ENCODE measurements around the gene BBC3. TPM values are rescaled to one million over a fixed set of nuclear protein-coding genes. Genes with fewer than 3 reads are reported as not detected.
"Not testable (repeated sequence)": the region's sequence is repeated elsewhere in the genome, so short reads cannot be mapped to it uniquely, and the experiment has no call there.

Gene BBC3
- total RNA-seq, 4 donors from 2014 or later, result 3.4 to 7.6 (median 4.2) TPM

DNA sequence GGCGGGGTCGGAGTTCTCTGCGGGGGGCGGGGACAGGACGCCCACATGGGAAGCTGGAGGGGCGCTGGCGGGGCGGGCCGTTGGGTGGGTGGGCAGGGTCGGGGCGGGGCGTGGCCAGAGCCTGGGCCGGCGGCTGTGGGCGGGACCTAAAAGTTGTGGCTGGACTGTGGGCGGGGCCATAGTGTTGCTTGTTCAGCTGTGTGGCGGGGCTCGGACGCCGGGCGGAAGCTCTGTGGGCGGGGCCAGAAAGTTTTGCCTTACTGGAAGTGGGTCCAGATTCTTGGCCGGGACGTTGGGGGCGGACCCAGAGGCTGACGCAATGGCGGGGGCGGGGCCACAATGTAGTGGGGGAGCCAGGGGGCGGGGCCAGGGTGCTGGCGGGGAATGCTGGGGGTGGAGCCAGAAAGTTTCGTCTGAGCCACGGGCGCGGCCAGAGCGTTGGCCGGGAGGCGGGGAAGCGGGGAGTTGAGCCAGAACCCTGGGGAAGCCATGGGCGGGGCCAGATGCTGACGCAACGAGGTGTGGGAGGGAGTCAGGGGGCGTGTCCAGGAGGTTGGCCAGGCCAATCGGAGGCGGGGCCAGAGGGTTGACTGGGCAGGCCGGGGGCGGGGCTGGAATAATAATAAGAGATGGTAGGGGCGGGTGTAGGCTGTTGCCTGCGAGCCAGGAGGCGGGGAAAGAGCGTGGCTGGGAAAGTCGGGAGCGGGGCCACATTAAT lies 25.9 kb upstream of the BBC3 start:
- H3K4me1 ChIP-seq, result peaks cover 16% of the 10 kb centered on the region in 2 donors
- in situ Hi-C loops (cut with MboI; ENCODE audit: low sequenced_read_pairs in 4 of 4) (no loop called here), intact Hi-C loops (cut with DNase I; ENCODE audit: low total_unique reads) (loop anchor here (1.0 to 5.0 kb wide), 5 partner anchors 17 to 1371 kb away; partner anchors contain the start of genes CARD8, INAFM1, IRF2BP1 and ZC3H4)
- peak overlapping the region; percentile 82 to 95 (median 91) for H3K27ac ChIP-seq
- DNase-seq (peak; percentile 100), ATAC-seq (peak; percentile 78 to 84)
- H3K4me3 ChIP-seq, result peak overlapping the region; percentile 50 to 72 (median 70)
- no peaks in the 10 kb centered on the region for H3K9me3 ChIP-seq
- TF ChIP-seq CTCF (IDR thresholded peaks at IDR 0.05 in 4 of 5, conservative IDR thresholded peaks at IDR 0.05 in 1 of 5) (no peak), POLR2A (IDR thresholded peaks at IDR 0.05) (no peak)
- H3K27me3 ChIP-seq, result no peaks in the 10 kb centered on the region
- peaks cover 0 to 32% of the 10 kb centered on the region in 2 donors for H3K36me3 ChIP-seq

DNA sequence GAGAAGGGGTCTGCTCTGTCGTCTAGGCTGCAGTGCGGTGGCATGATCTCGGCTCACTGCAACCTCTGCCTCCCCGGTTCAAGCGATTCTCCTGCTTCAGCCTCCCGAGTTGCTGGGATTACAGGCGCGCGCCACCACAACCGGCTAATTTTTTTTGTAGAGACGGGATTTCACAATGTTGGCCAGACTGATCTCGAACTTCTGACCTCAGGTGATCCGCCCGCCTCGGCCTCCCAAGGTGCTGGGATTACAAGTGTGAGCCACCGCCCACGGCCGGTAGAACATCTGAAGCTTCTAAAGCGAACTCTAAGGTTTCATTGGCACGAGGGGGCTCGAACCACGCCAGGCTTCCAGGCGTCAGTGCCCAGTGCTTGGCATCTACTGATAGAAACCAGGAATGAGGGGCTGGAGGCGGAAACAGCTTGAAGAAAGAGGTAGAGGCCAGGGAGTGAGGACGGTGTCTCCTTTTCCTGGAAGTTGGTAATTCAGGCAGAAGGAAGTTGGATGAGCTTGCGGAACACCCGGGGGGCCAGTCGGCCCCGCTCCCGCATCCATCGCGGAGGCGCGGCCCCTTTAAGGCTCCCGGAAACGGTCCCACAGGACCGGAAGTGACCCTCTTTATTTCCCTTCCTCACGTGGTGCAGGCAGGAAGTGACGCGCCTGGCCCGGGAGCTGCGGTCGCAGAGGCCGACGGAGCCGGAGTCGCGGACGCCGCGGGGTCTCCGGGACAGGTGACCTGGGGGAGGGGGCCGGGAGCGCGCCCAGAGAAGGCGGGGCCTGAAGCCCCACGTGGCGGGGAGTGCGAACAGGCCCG lies 25.1 kb upstream of the BBC3 start, which contains the start of gene CCDC9:
TSS of gene CCDC9 (plus strand) at position 647 of the 814 bp plus-strand sequence. CDS start 1,876 bp downstream, outside the sequence.
- DNase-seq (peak; percentile 95 to 97), ATAC-seq (peak; percentile 70 to 71)
- Histone ChIP-seq H3K4me3 (peak within 1 kb of the TSS; percentile 50 to 72 (median 70)), H3K27ac (peak within 1 kb of the TSS; percentile 82 to 95 (median 91)), H3K4me1 (peaks cover 16% of the 10 kb centered on the region in 2 donors), H3K9me3 (no peaks in the 10 kb centered on the region), H3K36me3 (peaks cover 0 to 28% of the 10 kb centered on the region in 2 donors), H3K27me3 (no peaks in the 10 kb centered on the region)
- in situ Hi-C loops (cut with MboI; ENCODE audit: low sequenced_read_pairs in 4 of 4) (no loop called here), intact Hi-C loops (cut with DNase I; ENCODE audit: low total_unique reads) (loop anchor here (1.0 to 5.0 kb wide), 4 partner anchors 18 to 1001 kb away; partner anchors contain the start of genes CARD8, INAFM1 and ZC3H4)
- TF ChIP-seq POLR2A (IDR thresholded peaks at IDR 0.05) (peak; percentile 79 to 89), CTCF (IDR thresholded peaks at IDR 0.05 in 4 of 5, conservative IDR thresholded peaks at IDR 0.05 in 1 of 5) (no peak)

- Histone ChIP-seq H3K9me3 (no peaks in the 10 kb centered on the region), H3K27me3 (no peaks in the 10 kb centered on the region), H3K4me1 (peaks cover 15 to 16% of the 10 kb centered on the region in 2 donors), H3K36me3 (peaks cover 0 to 7% of the 10 kb centered on the region in 2 donors), H3K27ac (no peak overlapping the region), H3K4me3 (no peak overlapping the region)
- ATAC-seq, result no peak
- DNase-seq, result no peak
- in situ Hi-C loops (cut with MboI; ENCODE audit: low sequenced_read_pairs in 4 of 4), result no loop called here
- TF ChIP-seq CTCF (IDR thresholded peaks at IDR 0.05 in 4 of 5, conservative IDR thresholded peaks at IDR 0.05 in 1 of 5) (no peak), POLR2A (IDR thresholded peaks at IDR 0.05) (no peak)
- intact Hi-C loops (cut with DNase I; ENCODE audit: low total_unique reads), result no loop called here
These were observed 23.0 kb upstream of the BBC3 start for GRCh38 chr19:47253970-47254369.

GRCh38 chr19:47253467-47253881 lies 22.5 kb upstream of the BBC3 start:
- no peak overlapping the region for H3K27ac ChIP-seq
- in situ Hi-C loops (cut with MboI; ENCODE audit: low sequenced_read_pairs in 4 of 4), result no loop called here

GRCh38 chr19:47253016-47253415 lies 22.0 kb upstream of the BBC3 start:
- H3K9me3 ChIP-seq; in situ Hi-C loops (cut with MboI; ENCODE audit: low sequenced_read_pairs in 4 of 4); DNase-seq; H3K4me3 ChIP-seq; H3K36me3 ChIP-seq; ATAC-seq; H3K27ac ChIP-seq; H3K27me3 ChIP-seq; intact Hi-C loops (cut with DNase I; ENCODE audit: low total_unique reads): not testable (repeated sequence)
- peaks cover 6 to 10% of the 10 kb centered on the region in 2 donors for H3K4me1 ChIP-seq

More at GRCh38 chr19:47253467-47253881, 22.5 kb upstream of the BBC3 start:
- no peaks in the 10 kb centered on the region for H3K9me3 ChIP-seq
- H3K36me3 ChIP-seq, result peaks cover 0 to 2% of the 10 kb centered on the region in 2 donors
- ATAC-seq (no peak), DNase-seq (no peak)
- H3K27me3 ChIP-seq, result no peaks in the 10 kb centered on the region
- H3K4me1 ChIP-seq, result peaks cover 10 to 15% of the 10 kb centered on the region in 2 donors
- intact Hi-C loops (cut with DNase I; ENCODE audit: low total_unique reads), result no loop called here
- no peak overlapping the region for H3K4me3 ChIP-seq
- no peak for TF ChIP-seq POLR2A (IDR thresholded peaks at IDR 0.05)
- no peak for TF ChIP-seq CTCF (IDR thresholded peaks at IDR 0.05 in 4 of 5, conservative IDR thresholded peaks at IDR 0.05 in 1 of 5)

All from gastrocnemius medialis (tissue), 4 donors.